IPS DF 4.7 (cell line): ENCODE measurements around the gene SP3.
"Not testable (repeated sequence)": the region's sequence is repeated elsewhere in the genome, so short reads cannot be mapped to it uniquely, and the experiment has no call there.

Experiments
- DNase-seq: peaks from one replicate; pipeline ENCODE4 v3.0.0-alpha.2; 2013; ENCODE audit warnings: low spot score; ENCODE audit errors: extremely low read depth

The SP3 gene

DNA sequence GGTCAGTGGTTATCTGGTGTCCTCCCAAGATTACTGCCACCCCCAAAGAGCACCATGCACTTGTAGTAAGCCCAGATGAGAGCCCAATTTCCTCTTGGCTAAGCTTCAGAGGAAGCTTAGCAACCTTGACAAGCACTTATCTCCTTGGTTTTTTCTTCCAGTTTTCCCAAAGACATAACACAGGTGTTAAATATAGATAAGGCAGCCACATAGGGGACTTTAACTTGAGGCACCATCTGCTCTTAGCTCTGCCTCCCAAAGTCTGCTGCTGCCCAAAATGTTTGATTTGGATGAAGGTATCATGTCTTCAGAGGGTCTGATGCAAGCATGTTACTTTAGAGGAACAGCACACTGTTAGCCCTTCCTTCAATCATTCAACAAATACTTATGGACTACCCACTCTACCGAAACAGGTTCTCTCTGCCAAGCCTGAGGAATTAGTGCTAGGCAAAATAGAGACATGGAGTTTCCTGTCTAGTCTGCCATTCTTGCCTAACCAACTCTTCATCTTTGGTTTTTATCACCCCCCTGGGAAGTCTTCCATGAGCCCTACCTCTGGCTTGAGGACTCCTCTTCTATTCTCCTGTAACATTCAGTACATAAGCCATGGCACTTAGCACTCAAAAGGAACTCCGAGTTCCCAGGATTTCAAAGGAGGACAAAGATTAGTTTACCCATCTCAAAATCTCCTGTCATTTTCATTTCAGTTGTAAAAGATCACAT is 73.7 kb downstream of the SP3 start:
- DNase-seq: no peak

DNA sequence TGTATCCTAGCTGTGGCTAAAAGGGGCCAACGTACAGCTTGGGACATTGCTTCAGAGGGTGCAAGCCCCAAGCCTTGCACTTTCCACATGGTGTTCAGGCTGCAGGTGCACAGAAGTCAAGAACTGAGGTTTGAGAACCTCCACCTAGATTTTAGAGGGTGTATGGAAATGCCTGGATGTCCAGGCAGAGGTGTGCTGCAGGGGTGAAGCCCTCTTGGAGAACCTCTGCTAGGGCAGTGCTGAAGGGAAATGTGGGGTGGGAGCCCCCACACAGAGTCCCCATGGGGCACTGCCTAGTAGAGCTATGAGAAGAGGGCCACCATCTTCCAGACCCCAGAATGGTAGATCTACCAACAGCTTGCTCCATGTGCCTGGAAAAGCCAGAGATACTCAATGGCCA is 75.7 kb downstream of the SP3 start:
- not testable (repeated sequence) for DNase-seq

DNA sequence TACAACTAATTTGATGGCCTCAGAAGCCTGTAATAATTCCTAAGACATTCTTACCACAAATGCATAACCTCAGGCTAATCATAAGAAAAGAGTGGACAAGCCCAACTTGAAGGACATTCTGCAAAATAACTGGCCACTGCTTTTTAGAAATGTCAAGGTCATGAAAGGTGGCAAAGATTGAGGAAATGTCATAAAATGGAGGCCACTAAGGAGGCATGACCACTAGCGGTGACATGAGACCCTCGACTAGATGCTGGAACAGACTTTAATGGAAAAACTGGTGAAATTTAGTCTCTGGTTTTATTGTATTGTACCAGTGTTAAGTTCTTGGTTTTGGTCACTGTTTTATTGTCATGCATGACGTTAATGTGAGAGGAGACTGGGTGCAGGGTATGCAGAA is 78.6 kb downstream of the SP3 start:
- DNase-seq: no peak

DNA sequence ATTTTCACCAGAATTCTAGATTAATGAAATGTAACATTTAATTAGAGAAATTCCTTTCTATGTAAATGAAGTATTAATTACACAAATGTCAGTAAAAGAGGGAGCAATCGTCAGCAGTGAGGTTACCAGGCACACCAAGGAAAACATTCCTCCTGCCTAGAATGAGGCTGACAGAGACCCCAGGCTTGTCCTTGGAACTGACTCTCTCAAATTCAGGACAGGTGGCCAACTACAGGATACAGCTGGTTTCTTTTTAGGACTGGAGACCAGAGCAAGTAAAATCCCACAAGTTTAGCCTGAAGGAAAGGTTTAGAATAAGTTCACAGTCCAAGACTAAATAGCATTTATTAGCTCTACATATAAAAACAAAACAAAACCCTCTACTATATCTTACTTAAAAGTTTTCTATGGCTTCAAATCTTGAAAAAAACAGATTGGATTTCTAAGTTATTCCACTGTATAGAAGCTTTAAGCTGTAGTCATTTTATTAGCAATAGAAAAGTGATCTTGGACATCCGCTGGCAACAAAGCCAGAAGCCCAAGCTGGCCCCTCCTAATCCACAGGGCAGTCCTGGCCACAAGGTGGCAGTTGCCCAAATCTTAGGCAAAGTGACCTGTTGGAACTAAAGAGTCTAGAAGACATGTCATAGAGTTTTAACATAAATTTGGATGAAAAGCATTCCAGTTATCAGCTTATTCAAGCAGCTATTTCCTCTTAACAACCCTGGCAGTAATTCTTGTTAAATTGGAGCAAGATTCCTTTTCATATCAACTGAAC is 81.0 kb downstream of the SP3 start:
- DNase-seq: no peak

DNA sequence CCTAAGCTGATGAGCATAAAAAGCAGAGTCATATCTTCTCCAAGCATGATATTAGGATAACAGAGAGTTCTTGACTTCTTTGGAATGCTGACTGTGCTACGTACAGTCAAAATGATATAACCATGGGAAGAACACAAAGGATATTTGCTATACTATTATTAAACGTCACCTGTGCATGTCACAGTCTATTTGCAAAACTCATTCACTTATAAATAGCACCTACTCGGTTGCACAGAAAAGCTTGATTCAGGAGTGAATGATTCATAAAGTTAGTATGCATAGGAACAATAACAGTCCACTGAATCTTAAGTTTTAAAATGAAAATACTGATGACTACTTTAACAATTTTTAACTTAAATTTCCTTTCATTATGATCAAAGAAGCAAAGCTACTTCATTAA is 83.3 kb downstream of the SP3 start:
- DNase-seq: no peak

DNA sequence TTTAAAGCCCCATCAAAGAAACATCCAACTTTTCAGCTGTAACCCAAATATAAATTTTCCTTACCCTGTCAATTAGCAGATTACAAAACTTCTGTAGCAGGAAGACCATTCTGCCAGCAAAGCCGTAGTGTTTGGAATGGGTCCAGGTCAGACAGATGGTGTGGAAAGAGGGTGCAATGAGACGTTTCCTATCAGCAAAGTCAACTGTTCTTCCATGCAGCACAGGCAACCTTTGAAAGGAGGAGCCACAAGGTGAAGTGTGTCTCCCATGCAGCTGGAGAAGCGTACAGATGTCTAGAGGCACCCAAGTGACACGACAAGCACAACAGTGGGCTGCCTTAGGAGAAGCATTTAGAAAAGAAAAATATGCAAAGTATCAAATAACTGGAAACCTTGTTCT is 83.7 kb downstream of the SP3 start:
- no peak for DNase-seq

DNA sequence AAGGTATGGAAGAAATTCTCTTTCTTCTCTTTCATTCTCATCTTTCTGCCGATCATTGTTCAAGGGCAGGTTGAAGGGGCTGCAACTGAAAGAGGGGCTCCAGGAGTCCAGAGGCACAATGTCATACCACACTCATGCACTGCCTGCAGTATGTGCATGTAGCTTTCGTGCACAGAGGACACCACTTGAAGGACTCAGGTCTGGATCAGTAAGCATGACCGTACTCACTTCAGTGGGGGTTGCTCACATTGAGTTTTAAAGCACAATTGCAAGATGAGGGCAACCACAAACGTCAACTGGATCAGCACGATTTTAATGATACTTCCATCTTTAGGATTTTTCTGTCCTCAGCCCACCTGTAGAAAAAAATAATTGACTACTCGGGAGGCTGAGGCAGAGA is 84.6 kb downstream of the SP3 start:
- no peak for DNase-seq

DNA sequence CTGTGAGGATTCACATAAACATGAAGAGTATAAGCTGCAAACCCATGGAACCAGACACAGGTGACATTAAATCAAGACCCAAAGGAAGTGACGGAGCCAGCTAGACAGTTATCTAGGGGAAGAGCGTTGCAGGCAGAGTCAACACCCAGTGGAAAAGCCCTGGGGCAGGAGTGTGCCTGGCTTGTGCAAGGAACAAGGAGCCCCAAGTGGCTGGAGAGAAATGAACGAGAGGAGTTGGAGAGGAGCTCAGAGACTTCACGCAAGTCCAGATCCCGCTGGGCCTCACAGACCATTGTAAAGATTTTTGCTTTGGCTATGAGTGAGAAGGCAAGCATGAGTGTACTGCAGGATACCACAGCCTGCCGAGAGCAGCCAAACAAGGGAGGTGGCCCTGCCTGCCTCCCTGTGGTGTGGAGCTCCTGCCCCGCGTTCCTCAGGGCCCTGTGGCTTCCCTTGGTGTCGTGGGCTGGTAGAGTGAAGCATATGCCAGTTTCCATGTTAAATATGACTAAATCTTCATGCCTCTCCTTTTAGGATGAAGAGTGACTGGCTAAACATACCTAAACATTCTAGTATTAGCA is 88.2 kb downstream of the SP3 start:
- DNase-seq: no peak

DNA sequence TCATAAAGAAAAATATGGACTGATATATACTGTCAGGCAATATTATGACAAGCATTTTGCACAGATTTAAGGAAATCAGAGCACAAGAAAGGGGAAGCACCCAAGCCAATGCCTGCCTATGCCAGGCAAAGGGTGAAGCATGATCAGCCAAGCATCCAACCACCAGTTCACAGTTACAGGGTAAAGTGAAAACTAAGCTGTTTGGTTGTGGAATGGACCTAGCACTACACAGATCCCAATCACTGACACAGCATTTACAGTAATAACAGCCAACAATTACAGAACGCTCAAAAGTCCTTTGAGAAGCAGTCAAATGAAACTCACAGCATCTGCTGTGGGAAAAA is 90.3 kb downstream of the SP3 start:
- DNase-seq: no peak

DNA sequence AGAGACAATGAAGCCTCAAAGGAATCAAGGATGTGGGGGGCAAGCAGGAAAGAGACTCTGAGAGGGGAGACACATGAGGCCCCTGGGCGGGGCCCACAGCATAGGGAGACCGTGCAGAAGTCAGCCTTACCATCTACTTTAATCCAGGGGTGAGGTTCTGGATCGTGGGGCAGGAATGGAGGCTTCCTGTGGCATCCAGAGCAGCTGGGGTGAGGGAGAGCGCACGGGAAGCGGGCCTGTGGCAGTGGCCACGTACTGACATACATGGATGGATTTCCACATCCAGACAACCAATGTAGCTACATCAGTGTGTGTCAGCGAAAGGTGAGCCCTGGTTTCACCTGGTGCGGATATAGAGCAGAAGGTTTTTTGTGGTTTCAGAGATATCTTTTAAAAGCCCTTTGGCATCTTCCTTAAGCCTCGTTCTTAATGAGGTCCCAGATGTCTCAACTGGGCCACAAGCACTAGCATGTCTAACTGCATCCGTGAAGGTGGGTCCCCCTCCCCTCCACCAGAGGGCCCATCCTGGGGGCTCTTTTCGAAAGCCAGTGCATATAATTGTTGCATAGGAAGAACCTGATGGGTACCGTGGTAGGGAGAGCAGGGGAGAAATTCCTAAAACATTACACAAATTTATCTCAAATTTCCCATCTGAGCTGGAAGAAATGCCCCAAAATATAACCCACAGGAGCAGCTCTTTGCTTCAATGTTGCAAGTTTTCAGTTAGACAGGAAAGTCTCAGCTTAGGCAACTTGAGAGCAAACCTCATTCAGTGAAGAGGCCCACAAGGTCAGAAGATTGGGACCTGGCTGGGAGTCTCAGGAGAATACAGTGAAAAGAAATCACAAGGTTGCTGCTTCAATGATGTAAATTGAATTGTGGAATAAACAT is 90.9 kb downstream of the SP3 start:
- no peak for DNase-seq

DNA sequence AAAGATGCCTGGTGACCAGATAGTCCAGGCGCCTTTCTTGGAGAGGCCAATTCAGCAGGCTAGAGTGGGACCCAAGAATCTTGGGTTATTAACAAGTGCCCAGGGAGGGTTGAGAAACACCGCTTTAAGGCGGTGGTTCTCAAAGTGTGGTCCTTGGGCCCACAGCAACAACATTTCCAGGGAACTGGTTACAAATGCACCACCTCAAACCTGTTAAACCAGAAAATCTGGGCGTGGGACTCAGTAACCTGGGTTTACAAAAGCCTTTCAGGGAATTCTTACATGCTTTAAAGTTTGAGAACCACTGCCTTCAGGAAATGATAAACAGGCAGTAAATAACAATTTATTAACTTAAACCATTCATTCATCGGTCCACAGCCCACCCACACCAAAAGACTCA is 92.5 kb downstream of the SP3 start:
- DNase-seq: no peak

DNA sequence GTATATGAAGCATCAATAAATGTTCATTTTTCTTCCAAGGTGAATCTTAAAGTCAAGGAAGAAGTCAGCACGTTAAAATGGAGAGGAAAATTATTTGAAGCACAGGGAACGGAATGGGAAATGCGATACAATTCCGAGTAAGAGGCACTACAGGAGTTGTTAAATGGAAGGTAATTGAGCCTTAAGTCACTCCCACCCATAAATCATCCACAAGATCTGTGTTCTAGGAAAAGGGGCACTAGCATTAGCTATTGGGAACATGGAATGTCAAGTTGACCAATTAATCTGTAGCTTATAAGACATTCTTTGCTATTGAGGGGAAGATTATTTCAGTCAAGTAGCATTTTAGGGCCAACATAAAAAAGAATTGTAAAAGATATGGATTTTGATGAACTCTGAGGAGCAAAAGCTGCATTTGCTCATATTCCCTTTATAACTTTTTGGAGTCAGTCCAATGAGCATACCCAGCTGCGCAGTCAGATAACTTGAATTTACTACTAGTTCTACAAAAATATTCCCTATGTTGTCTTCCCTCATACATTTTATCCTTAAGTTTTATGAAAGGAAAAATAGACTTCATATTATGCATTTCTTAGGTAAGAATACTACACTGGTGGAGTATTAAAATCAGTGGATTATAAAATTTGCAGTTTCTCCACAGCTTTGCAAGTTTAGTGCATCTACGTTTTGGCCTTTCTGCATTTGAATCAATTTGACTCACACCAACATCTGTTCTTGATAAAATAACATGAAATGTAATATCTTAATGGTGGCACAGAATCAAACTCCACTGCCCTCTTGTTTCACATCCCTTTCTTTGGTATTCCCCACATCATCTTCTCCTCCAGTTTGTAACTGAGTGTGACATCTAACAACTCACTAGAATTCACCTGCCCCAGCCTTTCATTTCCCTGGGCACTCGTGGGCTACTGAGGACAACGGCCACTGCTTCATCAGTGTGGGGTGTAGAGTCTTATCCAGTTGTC is 95.6 kb downstream of the SP3 start:
- DNase-seq: no peak

DNA sequence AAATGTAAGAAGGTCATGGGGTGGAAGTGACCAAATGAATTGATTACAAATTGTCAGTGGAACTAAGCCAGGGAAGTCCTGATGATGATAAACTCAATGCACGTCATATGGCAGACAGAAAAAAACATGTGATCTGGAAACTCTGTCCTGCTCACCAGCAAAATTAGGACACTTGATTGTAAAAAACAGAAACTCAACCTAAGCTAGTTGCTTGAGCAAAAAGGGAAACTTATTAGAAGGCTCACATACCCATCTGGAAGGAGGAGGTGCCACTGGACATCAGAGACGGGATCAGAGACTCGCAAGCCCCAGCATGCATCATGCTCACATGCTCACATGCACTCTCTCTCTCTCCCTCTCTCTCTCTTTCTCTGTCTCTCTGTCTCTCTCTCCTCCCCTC is 96.8 kb downstream of the SP3 start:
- DNase-seq: no peak

DNA sequence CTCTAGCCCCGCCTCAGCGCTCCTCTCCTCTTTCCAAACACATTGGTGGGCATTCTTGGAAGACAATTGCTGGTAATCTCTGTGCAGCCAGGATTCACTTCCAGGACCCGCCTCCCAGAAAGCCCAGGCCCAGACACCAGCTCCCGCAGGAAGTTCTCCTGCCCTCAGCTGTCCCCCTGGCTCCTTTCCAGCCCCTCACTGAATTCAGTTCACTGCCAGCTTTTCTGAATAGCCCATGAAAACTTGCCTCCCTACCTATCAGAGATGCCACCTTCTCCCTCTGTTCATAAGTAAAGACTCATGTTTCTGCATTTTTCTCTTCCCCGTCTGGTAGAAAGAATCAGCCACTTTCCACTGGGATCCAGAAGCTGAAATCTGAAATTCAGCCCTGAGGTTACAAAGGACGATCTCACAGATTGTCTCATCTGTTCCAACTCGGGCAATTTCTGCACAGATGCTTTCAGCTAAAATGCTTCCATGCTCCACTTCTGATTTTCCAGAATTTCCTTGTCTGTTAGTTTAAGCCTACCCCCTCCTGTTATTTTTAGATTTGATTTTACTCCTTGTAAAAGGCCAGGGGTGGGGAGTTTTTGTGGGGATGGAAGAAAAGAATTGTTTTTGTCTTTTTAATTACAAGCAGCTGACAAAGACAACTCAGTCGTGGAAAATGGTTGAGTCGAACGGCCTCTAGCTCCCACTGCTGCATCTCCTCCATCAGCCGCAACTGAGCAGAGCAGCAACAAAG is 98.1 kb downstream of the SP3 start:
- DNase-seq: no peak

DNA sequence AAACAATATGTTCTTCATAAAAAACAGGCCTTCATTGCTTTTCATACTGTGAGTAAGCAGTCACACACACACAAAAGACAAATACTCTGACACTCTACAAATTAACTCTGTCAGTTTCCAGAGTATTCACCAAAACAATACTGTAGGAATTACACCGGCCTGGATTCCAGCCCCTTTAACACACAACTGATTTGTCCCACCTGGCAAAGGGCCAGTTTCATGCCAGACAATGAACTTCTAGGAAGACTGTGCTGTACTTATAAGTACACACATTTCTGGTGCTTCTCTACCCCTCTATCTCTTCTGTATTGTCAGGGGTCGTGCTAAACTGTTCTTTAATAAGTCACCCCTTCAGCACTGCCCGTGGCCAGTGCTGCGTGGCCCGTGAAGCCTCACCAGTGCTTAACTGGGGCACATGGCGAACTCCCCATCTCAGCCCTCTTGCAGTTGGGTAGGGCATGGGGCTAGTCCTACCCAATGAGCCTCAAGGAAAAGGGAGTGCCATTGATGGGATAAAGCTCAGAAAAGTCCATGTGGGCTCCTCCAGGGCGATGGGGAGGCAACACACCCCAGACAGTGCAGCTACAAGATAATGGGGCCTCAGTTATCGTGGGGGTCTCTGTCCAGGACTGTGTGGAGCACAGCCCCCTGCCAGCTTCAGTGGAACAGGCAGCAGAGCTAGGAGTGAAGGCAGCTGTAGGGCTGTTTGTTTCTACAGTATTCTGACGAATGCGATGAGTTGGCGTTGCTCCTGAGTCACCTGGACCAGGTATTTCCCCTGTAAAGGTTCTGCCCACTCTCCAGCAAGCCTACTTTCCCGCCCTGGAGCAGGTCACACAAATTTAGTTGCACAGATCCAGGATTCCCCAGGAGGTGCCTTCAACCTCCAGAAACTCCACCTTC is 99.0 kb downstream of the SP3 start:
- no peak for DNase-seq

DNA sequence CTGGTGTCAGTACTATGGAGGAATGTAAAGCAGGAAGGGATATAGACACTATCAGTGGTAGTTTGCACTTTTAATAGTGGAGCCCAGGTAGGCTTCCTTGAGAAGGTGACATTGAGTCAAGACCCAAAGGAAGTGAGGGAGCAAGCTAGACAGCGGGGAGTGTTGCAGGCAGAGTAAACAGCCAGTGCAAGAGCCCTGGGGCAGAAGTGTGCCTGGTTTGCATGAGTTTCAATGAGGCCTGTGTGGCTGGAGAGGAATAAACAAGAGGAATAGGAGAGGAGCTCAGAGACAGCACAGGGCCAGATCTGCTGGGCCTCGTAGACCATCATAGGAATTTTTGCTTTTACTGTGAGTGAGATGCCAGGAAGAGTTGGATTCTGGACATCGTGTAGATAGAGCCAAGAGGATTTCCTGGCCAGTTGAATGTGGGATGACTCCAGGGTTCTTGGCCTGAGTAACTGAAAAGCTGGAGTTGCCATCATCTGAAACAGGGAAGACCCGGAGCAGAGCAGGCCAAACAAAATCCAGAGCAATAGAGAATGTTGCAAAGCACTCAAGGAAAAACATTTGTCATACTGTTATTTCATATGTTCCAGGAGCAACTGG is 102.5 kb downstream of the SP3 start:
- DNase-seq: no peak

DNA sequence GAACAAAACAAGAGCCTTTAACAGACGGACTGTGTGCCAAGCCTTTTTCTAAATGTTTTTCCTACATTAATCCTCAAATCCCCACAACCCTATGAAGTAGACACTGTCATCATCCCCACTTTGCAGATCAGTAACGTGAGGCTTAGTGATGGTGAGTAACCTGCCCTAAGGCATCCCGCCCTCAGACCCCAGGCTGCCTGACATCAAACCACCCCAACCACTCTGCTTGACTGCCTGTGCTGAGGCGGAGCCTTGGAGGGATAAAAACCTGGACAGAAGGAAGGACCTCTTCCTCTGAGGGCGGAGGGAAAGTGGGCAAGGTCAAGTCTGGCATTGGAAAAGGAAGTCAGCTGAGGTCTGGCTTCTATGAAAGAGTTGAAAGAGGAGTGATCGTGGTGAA is 104.6 kb downstream of the SP3 start:
- no peak for DNase-seq

DNA sequence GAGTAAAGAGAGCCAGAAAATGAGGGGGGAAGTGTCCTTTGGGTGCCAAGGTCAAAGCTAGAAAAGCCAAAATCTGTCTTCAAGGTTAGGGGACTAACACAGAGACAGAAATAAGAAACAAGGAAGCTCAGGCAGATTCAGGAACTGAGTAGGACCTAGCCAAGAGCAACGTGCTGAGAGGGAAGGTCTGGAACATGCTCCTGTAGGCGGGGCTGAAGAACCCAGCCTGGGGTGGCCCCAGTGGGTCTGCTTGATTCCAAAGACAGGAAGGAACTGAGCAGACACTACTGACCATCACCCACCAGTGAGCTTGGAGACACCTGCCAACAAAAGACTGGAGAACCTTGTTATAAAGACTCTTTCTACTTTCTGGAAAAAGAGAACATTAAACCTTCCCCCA is 105.1 kb downstream of the SP3 start:
- DNase-seq: no peak
